ENCODE results near the gene USP54. TPM values are rescaled to one million over a fixed set of nuclear protein-coding genes. Genes with fewer than 3 reads are reported as not detected.

The USP54 gene
- total and polyA plus RNA-seq, 9 of the 15 experiments (the other 6 are each of a cell fraction or from before 2014, with no cell fraction given), result 3.8 to 40.1 (median 16.9) TPM

- TF ChIP-seq STAT6 (CRISPR knock-in tag; IDR thresholded peaks at IDR 0.05) (no peak), ZNF717 (CRISPR knock-in tag; IDR thresholded peaks at IDR 0.05) (no peak), SMAD1 (IDR thresholded peaks at IDR 0.05; ENCODE audit: low read depth, low read length, partially characterized antibody) (peak; percentile 81), ZBTB26 (CRISPR knock-in tag; IDR thresholded peaks at IDR 0.05) (0 out of 2 replicates have a peak, but pooled peaks have one; percentile 40), CBX1 (IDR thresholded peaks at IDR 0.05; ENCODE audit: low read depth) (no peak), RBM17 (IDR thresholded peaks at IDR 0.05; ENCODE audit: borderline replicate concordance, low read depth, low read length) (no peak), NELFE (IDR thresholded peaks at IDR 0.05; ENCODE audit: insufficient read depth, insufficient read length) (no peak), TEAD4 (IDR thresholded peaks at IDR 0.05; ENCODE audit: low read length) (peak; percentile 100), TEAD4 (CRISPR knock-in tag; IDR thresholded peaks at IDR 0.05; ENCODE audit: borderline replicate concordance) (no peak), CC2D1A (IDR thresholded peaks at IDR 0.05) (peak; percentile 99), ZNF277 (CRISPR knock-in tag; IDR thresholded peaks at IDR 0.05; ENCODE audit: borderline replicate concordance) (no peak), NR1H2 (CRISPR knock-in tag; IDR thresholded peaks at IDR 0.05) (no peak), ZNF609 (CRISPR knock-in tag; IDR thresholded peaks at IDR 0.05; ENCODE audit: borderline replicate concordance) (no peak), ATF7 (IDR thresholded peaks at IDR 0.05) (peak; percentile 90), CREM (IDR thresholded peaks at IDR 0.05; ENCODE audit: low read depth) (peak; percentile 82), CBX2 (IDR thresholded peaks at IDR 0.05; ENCODE audit: insufficient read depth, low read length, poor library complexity, severe bottlenecking) (no peak), CEBPG (CRISPR knock-in tag; IDR thresholded peaks at IDR 0.05) (no peak), CEBPG (tag; conservative IDR thresholded peaks at IDR 0.05 in 1 of 2, IDR thresholded peaks at IDR 0.05 in 1 of 2) (no peak; a peak in 1 of 4 replicates)
These were observed 134.8 kb downstream of the USP54 start (continued) for GRCh38 chr10:73456187-73456890.

Data from K562 (cell line).